B cell (primary cell): ENCODE results near the gene CAPRIN1. TPM values are rescaled to one million over a fixed set of nuclear protein-coding genes. Genes with fewer than 3 reads are reported as not detected.

ENCODE experiments used
- ATAC-seq: fragments of 200-7000 bp; cut with Tn5 transposase; one replicate; pipeline ENCODE4 v1.10.0; 2021; ENCODE audit warnings: low read depth, mild to moderate bottlenecking, moderate number of reproducible peaks, moderate library complexity
- CTCF ChIA-PET: fragments of 350-600 bp; sonication (Branson Sonifier 250); formaldehyde crosslinking; loops from one replicate; lab custom pipeline; 2021; ENCODE audit warnings: antibody characterized with exemption, inconsistent platforms; lab: Charles Lee
- POLR2A ChIA-PET: fragments of 350-600 bp; sonication (Branson Sonifier 250); formaldehyde crosslinking; loops from one replicate; lab custom pipeline; 2021; ENCODE audit warnings: antibody characterized with exemption; lab: Charles Lee
- DNase-seq: peaks from one replicate; pipeline ENCODE4 v3.0.0; 2013
- H2AFZ ChIP-seq: 2 replicates; pipeline ENCODE4 v1.6.1; 2012; ENCODE audit warnings: mild to moderate bottlenecking, low read depth, low read length; ENCODE audit not compliant: insufficient read depth, poor library complexity, severe bottlenecking
- H3K27ac ChIP-seq, 2 donors: 1 replicate in 1 of 2; 2 replicates in 1 of 2; pipeline ENCODE4 v1.5.1; 2012 to 2013; ENCODE audit warnings: low read length in 2 of 2, mild to moderate bottlenecking in 2 of 2, moderate library complexity in 1 of 2
- H3K27me3 ChIP-seq, 4 experiments: fragments of 200-600 bp in 1 of 4; sonication (generic) in 1 of 4; replicated peaks in 1 of 4; 1 replicate in 2 of 4; 2 replicates in 2 of 4; pipeline versions ENCODE4 v1.6.1 to v1.7.0; 2013 to 2016; ENCODE audit warnings: low read length in 3 of 4, mild to moderate bottlenecking in 2 of 4, mixed read lengths in 1 of 4, moderate library complexity in 1 of 4; ENCODE audit not compliant: insufficient read depth in 4 of 4, control insufficient read depth in 3 of 4; ENCODE audit errors: control extremely low read depth in 1 of 4
- H3K36me3 ChIP-seq, 2 experiments: replicated peaks in 1 of 2; 1 replicate in 1 of 2; 2 replicates in 1 of 2; pipeline versions ENCODE4 v1.6.1 to v1.7.1; 2013; ENCODE audit warnings: low read length in 1 of 2; ENCODE audit not compliant: insufficient read depth in 2 of 2, control insufficient read depth in 1 of 2; ENCODE audit errors: control extremely low read depth in 1 of 2, extremely low read depth in 1 of 2
- H3K4me1 ChIP-seq, 2 donors: fragments of 200-600 bp in 1 of 2; sonication (generic) in 1 of 2; 1 replicate in 1 of 2; 2 replicates in 1 of 2; pipeline versions ENCODE4 v1.5.1 to v1.6.1; 2013 to 2017; ENCODE audit warnings: low read length in 2 of 2; ENCODE audit not compliant: control insufficient read depth in 2 of 2, insufficient read depth in 2 of 2
- H3K4me2 ChIP-seq: replicated peaks from 2 replicates; pipeline ENCODE3; 2012; ENCODE audit warnings: mild to moderate bottlenecking, low read depth, low read length; ENCODE audit not compliant: poor library complexity, severe bottlenecking
- H3K4me3 ChIP-seq, 5 experiments: fragments of 200-600 bp in 1 of 5; sonication (generic) in 1 of 5; 1 replicate in 3 of 5; 2 replicates in 2 of 5; pipeline versions ENCODE4 v1.5.1 to v1.7.0; 2011 to 2016; ENCODE audit warnings: low read length in 4 of 5, mild to moderate bottlenecking in 4 of 5, low read depth in 2 of 5, control low read depth in 1 of 5, moderate library complexity in 1 of 5; ENCODE audit not compliant: insufficient read depth in 1 of 5; ENCODE audit errors: control extremely low read depth in 1 of 5, extremely low read depth in 1 of 5
- H3K79me2 ChIP-seq: fragments of 200-600 bp; sonication (generic); one replicate; pipeline ENCODE4 v1.6.0; 2016; ENCODE audit warnings: low read length; ENCODE audit not compliant: control insufficient read depth, insufficient read depth
- H3K9ac ChIP-seq: fragments of 200-600 bp; sonication (generic); 2 replicates; pipeline ENCODE4 v1.6.1; 2017; ENCODE audit warnings: mild to moderate bottlenecking, low read length, moderate library complexity
- H3K9me3 ChIP-seq, 3 donors: one replicate each; pipeline versions ENCODE4 v1.6.1 to v1.7.1; 2013; ENCODE audit warnings: low read length in 2 of 3; ENCODE audit not compliant: control insufficient read depth in 2 of 3, insufficient read depth in 1 of 3; ENCODE audit errors: control extremely low read depth in 1 of 3
- H4K20me1 ChIP-seq: 2 replicates; pipeline ENCODE4 v1.6.0; 2012; ENCODE audit warnings: mild to moderate bottlenecking, low read length; ENCODE audit not compliant: insufficient read depth, control insufficient read depth, poor library complexity, severe bottlenecking
- H3K27ac Mint-ChIP-seq: one replicate; pipeline ENCODE4 v1.8.0; 2021; ENCODE audit warnings: mixed read lengths
- H3K27me3 Mint-ChIP-seq: one replicate; pipeline ENCODE4 v1.8.0; 2021; ENCODE audit warnings: mixed read lengths
- H3K4me1 Mint-ChIP-seq: one replicate; pipeline ENCODE4 v1.8.0; 2021; ENCODE audit warnings: mixed read lengths
- H3K4me3 Mint-ChIP-seq: one replicate; pipeline ENCODE4 v1.8.0; 2021; ENCODE audit warnings: mixed read lengths
- H3K9me3 Mint-ChIP-seq: one replicate; pipeline ENCODE4 v1.8.0; 2022; ENCODE audit warnings: mixed read lengths; ENCODE audit not compliant: insufficient read depth
- EZH2 ChIP-seq: IDR thresholded peaks from 2 replicates; pipeline ENCODE4 v1.6.1; 2012; ENCODE audit warnings: borderline replicate concordance, low read depth, mild to moderate bottlenecking, moderate library complexity, low read length; ENCODE audit not compliant: insufficient read depth, poor library complexity, severe bottlenecking
- WGBS: methylation state at CpG from one replicate; pipeline ENCODE4 v1.1.5; 2013; ENCODE audit warnings: missing lambda C conversion rate; ENCODE audit not compliant: insufficient coverage; 5-methylcytosine and 5-hydroxymethylcytosine counted together
- intact Hi-C: fragments of 100-400 bp; cut with micrococcal nuclease; formaldehyde crosslinking; loops from one replicate; pipeline ENCODE4 v1.10.0; 2022
- polyA plus RNA-seq: library from polyadenylated mRNA; depleted of rRNA; stranded (reverse); fragments of >200 nt; gene quantifications from 2 replicates; pipeline ENCODE4 v1.2.3, GENCODE V29; 2012
- total RNA-seq, 2 donors: library from RNA; stranded (reverse); fragments of 120-200 nt in 1 of 2; gene quantifications; 1 replicate in 1 of 2; 2 replicates in 1 of 2; pipeline versions ENCODE4 v1.2.3 to v1.2.4, GENCODE V29; 2013 to 2022
- TF ChIP-seq, protein P1 (sequence below): fragments of 200-600 bp; IDR thresholded peaks from one replicate; pipeline ENCODE4 v1.8.0; 2022; ENCODE audit warnings: antibody characterized with exemption, mild to moderate bottlenecking

Gene CAPRIN1
- total and polyA plus RNA-seq, 2 donors (not counting 1 experiment from before 2014, with no cell fraction given) = 31.7 to 133 TPM

GRCh38 chr11:34114014-34114413, 62.5 kb downstream of the CAPRIN1 start:
- POLR2A ChIA-PET = no interaction called here
- Histone ChIP-seq H3K4me2 (no peak overlapping the region), H2AFZ (no peak overlapping the region), H4K20me1 (peaks cover 3% of the 10 kb centered on the region), H3K9ac (no peak overlapping the region), H3K36me3 (peaks cover 19 to 94% of the 10 kb centered on the region in 2 experiments), H3K4me1 (no peaks in the 10 kb centered on the region), H3K9me3 (no peaks in the 10 kb centered on the region), H3K27ac (no peak overlapping the region), H3K79me2 (peaks cover 25% of the 10 kb centered on the region), H3K4me3 (no peak overlapping the region), H3K27me3 (no peaks in the 10 kb centered on the region)
- CTCF ChIA-PET = interaction anchor here (0.8 to 1.0 kb wide), 2 partner anchors 9 kb away, joined by 3 to 4 read pairs; partner anchors contain the start of gene NAT10
- WGBS = 97% methylated on average over 2 of the region's 2 CpGs
- intact Hi-C loops = no loop called here
- no peak for ATAC-seq
- Mint-ChIP-seq H3K27me3 (no peaks in the 10 kb centered on the region), H3K27ac (no peak overlapping the region), H3K4me3 (no peak overlapping the region), H3K9me3 (no peaks in the 10 kb centered on the region), H3K4me1 (peaks cover 4% of the 10 kb centered on the region)
- DNase-seq = no peak
- TF ChIP-seq, protein P1, sequence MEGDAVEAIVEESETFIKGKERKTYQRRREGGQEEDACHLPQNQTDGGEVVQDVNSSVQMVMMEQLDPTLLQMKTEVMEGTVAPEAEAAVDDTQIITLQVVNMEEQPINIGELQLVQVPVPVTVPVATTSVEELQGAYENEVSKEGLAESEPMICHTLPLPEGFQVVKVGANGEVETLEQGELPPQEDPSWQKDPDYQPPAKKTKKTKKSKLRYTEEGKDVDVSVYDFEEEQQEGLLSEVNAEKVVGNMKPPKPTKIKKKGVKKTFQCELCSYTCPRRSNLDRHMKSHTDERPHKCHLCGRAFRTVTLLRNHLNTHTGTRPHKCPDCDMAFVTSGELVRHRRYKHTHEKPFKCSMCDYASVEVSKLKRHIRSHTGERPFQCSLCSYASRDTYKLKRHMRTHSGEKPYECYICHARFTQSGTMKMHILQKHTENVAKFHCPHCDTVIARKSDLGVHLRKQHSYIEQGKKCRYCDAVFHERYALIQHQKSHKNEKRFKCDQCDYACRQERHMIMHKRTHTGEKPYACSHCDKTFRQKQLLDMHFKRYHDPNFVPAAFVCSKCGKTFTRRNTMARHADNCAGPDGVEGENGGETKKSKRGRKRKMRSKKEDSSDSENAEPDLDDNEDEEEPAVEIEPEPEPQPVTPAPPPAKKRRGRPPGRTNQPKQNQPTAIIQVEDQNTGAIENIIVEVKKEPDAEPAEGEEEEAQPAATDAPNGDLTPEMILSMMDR = no peak
- TF ChIP-seq EZH2 = no peak

GRCh38 chr11:34114471-34114870, 62.9 kb downstream of the CAPRIN1 start:
- no peaks in the 10 kb centered on the region for H3K9me3 ChIP-seq
- no peak overlapping the region for H3K4me3 Mint-ChIP-seq
- H3K9me3 Mint-ChIP-seq = no peaks in the 10 kb centered on the region
- no peak overlapping the region for H3K4me2 ChIP-seq
- CTCF ChIA-PET = interaction anchor here (0.8 kb wide), 1 partner anchor 8 kb away, joined by 4 read pairs; no protein-coding TSS in a partner anchor
- no peak overlapping the region for H3K27ac ChIP-seq
- no peaks in the 10 kb centered on the region for H3K27me3 ChIP-seq
- POLR2A ChIA-PET = no interaction called here
- DNase-seq = no peak
- H3K36me3 ChIP-seq = peaks cover 18 to 94% of the 10 kb centered on the region in 2 experiments
- H3K4me3 ChIP-seq = no peak overlapping the region
- H3K9ac ChIP-seq = no peak overlapping the region
- intact Hi-C loops = no loop called here
- peaks cover 3% of the 10 kb centered on the region for H3K4me1 Mint-ChIP-seq
- no peak overlapping the region for H2AFZ ChIP-seq
- no peaks in the 10 kb centered on the region for H3K4me1 ChIP-seq
- peaks cover 21% of the 10 kb centered on the region for H3K79me2 ChIP-seq
- H3K27me3 Mint-ChIP-seq = no peaks in the 10 kb centered on the region
- TF ChIP-seq, protein P1 = no peak
- H3K27ac Mint-ChIP-seq = no peak overlapping the region
- 93% methylated on average over 3 of the region's 5 CpGs for WGBS
- H4K20me1 ChIP-seq = peaks cover 3% of the 10 kb centered on the region
- ATAC-seq = no peak
